Peyer's patch (tissue), 4 donors: ENCODE results near the gene PIR.

Source experiments
- CTCF ChIP-seq, 6 experiments: fragments of 450-650 bp in 4 of 6; fragments of 200-600 bp in 2 of 6; sonication (generic) in 1 of 6; IDR thresholded peaks; one replicate each; pipeline ENCODE4 v1.5.1; 2017 to 2019; ENCODE audit warnings: antibody characterized with exemption in 6 of 6, mild to moderate bottlenecking in 3 of 6, moderate library complexity in 1 of 6
- POLR2A ChIP-seq, 2 donors: fragments of 450-650 bp; IDR thresholded peaks; one replicate each; pipeline ENCODE4 v1.5.1; 2017; ENCODE audit warnings: antibody characterized with exemption in 2 of 2, mild to moderate bottlenecking in 2 of 2, moderate library complexity in 2 of 2

- TF ChIP-seq CTCF (IDR thresholded peaks at IDR 0.05) (no peak), POLR2A (IDR thresholded peaks at IDR 0.05) (no peak)
Measured at GRCh38 chrX:15474028-15474427, 19.1 kb downstream of the PIR start.
